Amniotic stem cell (primary cell): ENCODE results near the gene EEFSEC.

ENCODE experiments used
- DNase-seq: peaks from one replicate; lab custom pipeline; 2025; lab: John Stamatoyannopoulos, UW

EEFSEC gene

GRCh38 chr3:128242818-128243601 lies 89.7 kb downstream of the EEFSEC start:
- no peak for DNase-seq

- no peak for DNase-seq
These were observed 90.6 kb downstream of the EEFSEC start for GRCh38 chr3:128243602-128244504.

- DNase-seq = no peak
These were observed 92.2 kb downstream of the EEFSEC start for GRCh38 chr3:128245460-128245859.

GRCh38 chr3:128247666-128248409 lies 94.6 kb downstream of the EEFSEC start:
- no peak for DNase-seq

GRCh38 chr3:128252083-128252482 lies 98.8 kb downstream of the EEFSEC start:
- DNase-seq = no peak

- no peak for DNase-seq
These were observed 99.9 kb downstream of the EEFSEC start for GRCh38 chr3:128253150-128253549.

- DNase-seq = no peak
These were observed 100.8 kb downstream of the EEFSEC start for GRCh38 chr3:128254066-128254590.

- no peak for DNase-seq
These were observed 101.7 kb downstream of the EEFSEC start for GRCh38 chr3:128254967-128255366.

GRCh38 chr3:128256131-128256530 lies 102.8 kb downstream of the EEFSEC start:
- no peak for DNase-seq

GRCh38 chr3:128257632-128258031 lies 104.4 kb downstream of the EEFSEC start:
- no peak for DNase-seq

GRCh38 chr3:128260275-128260674 lies 107.0 kb downstream of the EEFSEC start:
- no peak for DNase-seq

GRCh38 chr3:128262457-128262856 lies 109.2 kb downstream of the EEFSEC start:
- DNase-seq = no peak

- DNase-seq = no peak
These were observed 109.8 kb downstream of the EEFSEC start for GRCh38 chr3:128263118-128263517.

GRCh38 chr3:128263946-128264345 lies 110.7 kb downstream of the EEFSEC start:
- no peak for DNase-seq

GRCh38 chr3:128266453-128266852 lies 113.2 kb downstream of the EEFSEC start:
- no peak for DNase-seq

- DNase-seq = no peak
These were observed 114.3 kb downstream of the EEFSEC start for GRCh38 chr3:128267541-128267940.

- DNase-seq = no peak
These were observed 115.9 kb downstream of the EEFSEC start for GRCh38 chr3:128269006-128269775.

- DNase-seq = no peak
These were observed 116.5 kb downstream of the EEFSEC start for GRCh38 chr3:128269796-128270195.

- no peak for DNase-seq
These were observed 117.5 kb downstream of the EEFSEC start for GRCh38 chr3:128270559-128271492.
